NCI-H748 (cell line): Measurements from ENCODE around the gene GDPD5.

Experiments
- DNase-seq: peaks from one replicate; lab custom pipeline; 2025; ENCODE audit not compliant: unreplicated experiment; lab: John Stamatoyannopoulos, UW

Gene GDPD5

GRCh38 chr11:75474240-75474639 lies 51.5 kb downstream of the GDPD5 start:
- no peak for DNase-seq

- no peak for DNase-seq
Observed at GRCh38 chr11:75473684-75474083, 52.1 kb downstream of the GDPD5 start.

DNA sequence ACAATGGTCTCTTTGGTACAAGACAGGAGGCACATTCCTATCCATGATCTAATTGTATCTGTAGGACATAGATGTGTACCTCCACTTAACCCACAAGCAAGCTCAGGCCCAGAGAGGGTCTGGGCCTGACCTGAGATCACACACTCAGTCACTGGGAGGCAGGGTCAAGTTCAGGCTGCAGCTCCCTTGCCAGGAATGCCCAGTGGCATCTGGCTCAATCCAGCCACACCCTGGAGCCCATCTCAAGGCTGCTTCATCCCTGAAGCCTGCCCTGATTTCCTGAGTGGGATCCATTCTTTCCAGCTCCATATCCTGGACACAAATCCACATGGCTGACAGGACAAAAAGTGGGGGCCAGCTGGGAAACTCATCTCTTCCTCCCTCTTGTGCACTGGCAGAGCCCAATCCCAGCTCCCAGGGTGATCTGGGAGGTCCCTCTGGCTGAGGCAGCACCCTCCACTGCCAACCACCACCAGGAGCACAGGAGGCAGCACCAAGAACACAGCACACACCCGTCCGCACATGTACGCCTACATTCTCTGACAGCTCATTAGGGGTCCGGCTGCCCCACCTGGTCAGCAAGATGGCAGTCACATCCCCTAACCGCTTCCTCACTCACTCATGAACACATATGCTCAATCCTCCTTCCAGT lies 53.5 kb downstream of the GDPD5 start:
- DNase-seq, result no peak

DNA sequence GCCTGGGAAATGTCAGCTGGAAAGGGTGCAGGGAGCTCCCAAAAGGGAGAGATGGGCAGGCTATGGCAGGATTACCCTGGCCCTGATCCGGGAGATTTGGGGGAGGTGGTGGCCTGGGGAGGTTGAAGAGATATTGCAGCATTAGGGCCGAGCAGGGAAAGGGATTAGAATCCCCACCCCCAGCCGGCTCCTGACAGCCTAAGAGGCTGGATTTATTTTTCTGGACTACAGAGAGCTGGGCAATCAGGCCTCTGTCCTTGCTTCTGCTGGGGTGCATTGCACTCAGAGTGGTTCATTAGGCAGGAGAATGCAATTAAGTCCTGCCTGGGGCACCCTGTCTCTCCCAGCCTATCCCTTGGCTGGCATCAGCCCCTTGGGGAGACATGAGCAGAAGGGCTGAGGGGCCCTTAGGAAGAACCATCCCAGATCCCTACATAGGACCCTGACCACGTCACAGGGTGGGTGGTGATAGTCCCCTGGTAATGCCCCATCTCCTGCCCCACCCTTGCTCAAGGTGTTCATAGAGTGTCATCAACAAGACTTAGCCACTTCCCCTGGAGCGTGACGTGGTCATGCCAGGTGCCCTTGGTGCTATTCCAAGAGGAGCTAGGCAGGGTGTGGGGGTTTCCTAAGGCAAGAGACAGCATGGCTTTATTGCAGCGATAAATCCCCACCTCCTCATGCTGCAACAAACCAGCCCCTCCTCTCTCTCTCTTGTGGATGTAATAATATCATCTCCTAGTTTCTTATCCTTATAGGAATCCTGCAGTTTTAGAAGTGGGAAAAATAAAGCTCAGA lies 54.4 kb downstream of the GDPD5 start:
- DNase-seq, result no peak

DNA sequence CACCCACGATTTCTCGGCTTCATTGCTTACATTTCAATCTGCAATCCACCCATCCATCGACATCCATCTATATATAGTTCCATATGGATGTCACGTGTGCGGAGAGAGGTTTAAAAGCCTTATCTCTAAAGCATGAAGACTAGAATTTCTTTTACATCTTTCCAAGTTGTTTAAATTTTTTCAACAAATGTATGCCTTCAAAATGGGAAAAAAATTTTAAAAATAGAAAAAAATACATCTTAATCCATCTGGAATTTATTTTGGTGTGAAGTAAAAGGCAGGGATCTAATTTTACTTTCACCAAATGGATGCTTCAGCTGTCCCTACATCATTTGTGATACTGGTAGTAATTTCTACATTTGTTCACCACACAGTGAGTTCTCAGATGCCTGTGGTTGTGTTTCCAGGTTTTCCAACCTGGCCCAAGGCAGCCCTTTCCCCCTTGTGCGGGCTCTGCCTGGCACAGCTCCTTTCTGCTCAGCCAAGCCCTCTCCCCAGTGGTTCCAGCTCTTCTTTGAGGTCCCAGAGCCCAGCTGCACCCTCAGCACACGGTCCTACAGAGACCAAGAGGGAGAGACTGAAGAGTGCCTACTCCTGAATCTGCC lies 55.2 kb downstream of the GDPD5 start:
- no peak for DNase-seq

DNA sequence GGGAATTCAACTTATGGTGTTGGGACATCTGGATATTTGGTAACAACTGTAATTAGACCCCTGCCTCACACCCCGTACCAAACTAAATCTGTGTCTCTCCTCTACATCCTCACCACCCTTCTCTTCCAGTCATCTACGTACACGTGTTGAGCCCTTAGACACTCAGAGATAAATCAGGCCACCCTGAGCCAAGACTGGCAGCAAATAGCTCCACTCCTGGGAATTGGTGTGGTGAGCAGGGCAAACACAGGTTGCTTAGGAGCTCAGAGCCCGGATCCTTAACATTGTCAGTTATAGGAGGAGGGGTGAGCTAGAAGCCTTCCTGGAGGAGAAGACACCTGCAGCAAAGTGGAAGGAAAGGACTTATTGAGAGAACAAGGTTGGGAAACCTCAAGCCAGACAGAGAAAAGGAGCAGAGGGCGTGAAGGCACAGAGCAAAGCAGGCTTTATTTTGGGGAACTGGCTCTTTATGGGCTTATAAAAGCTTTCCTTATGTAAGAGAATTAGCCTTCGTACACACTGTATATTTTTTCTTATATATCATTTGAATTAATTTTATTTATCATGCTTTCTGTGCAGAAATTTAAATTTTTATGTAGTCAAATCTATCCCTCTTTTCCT lies 55.8 kb downstream of the GDPD5 start:
- no peak for DNase-seq

GRCh38 chr11:75468534-75469340 lies 57.0 kb downstream of the GDPD5 start:
- DNase-seq, result peak; percentile 21

GRCh38 chr11:75467881-75468280 lies 57.9 kb downstream of the GDPD5 start:
- DNase-seq, result no peak

- no peak for DNase-seq
Observed at GRCh38 chr11:75467311-75467710, 58.4 kb downstream of the GDPD5 start.

DNA sequence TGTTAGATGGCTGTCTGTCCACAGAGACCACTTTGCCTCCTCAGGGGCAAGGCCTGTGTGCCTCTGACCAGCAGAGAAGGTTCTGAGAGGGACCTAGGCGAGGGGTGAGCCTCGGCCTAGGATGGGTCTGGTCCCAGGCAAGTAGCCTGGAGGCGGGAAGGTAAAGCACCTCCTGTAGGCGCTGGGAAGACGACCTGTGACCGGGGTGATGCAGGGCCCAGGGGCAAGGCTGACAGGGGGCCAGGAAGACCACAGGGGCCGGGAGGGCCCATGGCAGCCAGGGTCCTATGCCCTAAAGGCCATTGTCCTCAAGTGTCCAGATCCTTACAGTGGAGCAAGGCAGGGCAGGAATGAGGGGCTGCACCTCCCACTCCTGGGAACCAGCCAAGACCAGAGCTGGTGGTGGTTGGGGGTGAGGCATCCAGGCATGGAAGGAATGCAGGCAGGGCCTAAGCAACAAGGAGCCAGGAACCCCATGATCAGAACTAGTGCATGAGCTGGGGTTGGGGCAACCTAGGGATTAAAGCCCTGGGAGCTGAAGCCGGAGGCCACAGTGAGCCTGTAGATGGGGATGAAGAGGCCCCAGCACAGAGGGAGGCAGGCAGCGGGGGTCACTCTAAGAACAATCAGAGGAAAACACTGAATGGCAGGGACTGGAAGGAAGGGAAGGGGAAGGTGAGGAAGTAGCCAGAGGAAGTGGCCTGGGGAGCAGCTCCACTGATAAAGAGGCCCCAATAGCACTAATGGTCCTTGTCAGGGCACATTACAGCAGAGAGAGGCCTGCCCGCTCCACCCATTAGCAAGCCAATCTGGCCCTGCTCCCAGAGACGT lies 59.8 kb downstream of the GDPD5 start:
- DNase-seq, result no peak

DNA sequence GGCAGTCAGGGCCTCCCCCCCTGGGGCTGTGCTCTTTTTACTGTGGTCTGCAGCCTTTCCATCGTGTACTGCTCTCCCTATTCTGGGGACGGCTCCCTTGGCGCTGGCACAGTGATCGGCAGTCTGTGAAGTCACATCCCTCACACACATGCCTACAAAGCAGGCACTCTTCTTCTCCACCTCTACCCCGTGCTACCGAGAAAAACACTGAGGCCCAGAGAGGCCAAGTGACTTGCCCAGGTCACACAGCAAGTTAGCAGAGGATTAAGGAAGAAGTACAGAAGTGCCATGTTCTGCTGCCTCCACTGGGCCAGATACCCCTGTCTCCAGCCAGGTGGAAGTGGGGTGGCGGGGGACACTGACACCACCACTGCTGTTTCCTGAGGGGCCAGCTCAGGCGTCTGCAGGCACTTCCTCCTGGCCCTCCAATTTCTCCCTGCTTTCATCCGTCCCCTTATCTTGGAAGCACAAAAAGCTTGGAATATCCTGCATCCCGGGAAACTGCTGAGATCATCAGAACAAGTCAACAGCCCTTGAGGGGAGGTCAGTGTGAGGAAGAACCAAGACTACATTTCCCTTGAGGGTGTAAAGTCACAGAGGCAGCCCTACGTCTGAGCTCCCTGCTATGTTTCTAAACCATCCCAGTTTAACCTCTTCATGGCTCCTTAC lies 62.5 kb downstream of the GDPD5 start:
- DNase-seq, result no peak

- DNase-seq, result no peak
Observed at GRCh38 chr11:75462117-75462653, 63.6 kb downstream of the GDPD5 start.

GRCh38 chr11:75461151-75461550 lies 64.6 kb downstream of the GDPD5 start:
- DNase-seq, result no peak

- DNase-seq, result no peak
Observed at GRCh38 chr11:75456596-75457183, 69.1 kb downstream of the GDPD5 start.

GRCh38 chr11:75454987-75455386 lies 70.8 kb downstream of the GDPD5 start:
- no peak for DNase-seq

DNA sequence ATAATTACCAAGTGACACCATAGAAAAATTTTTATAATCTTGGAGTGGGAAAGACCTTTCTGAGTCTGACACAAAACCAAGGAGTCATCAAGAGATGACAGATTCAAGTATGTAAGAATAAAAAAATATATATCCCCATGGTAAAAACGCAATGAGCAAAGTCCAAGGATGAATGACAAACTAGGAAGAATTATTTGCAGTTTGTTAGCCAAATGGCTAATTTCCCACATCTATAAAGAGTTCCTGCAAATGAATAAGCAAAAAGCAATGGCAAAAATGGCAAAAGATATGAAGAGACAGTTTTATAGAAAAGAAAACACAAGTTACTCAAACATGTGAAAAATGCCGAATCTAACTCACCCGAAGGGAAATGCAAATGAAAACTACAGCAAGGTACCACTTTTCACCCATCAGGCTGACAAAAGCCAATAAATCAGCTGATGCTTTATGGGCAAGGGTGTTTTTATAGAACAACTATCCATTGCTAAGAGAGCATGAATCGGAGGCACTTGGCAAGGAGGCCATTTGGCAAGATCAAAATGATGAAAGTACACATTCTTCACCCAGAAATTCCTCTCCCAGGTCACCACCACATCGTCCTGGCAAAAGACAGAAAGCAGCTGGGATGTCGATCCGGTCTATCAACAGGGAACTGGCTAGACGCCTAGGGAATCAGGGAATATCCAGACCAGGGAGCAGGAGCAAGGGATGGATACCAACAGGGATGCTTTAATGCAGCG lies 71.7 kb downstream of the GDPD5 start:
- DNase-seq, result no peak

GRCh38 chr11:75450826-75451821 lies 74.6 kb downstream of the GDPD5 start:
- peak; percentile 32 for DNase-seq
